Measurements from ENCODE around the gene RIF1. TPM values are rescaled to one million over a fixed set of nuclear protein-coding genes. Genes with fewer than 3 reads are reported as not detected.
"Not testable (repeated sequence)": the region's sequence is repeated elsewhere in the genome, so short reads cannot be mapped to it uniquely, and the experiment has no call there.

Gene RIF1
- total RNA-seq, 1 donor from 2014 or later: 51.1 TPM

GRCh38 chr2:151417650-151418049 lies 7.9 kb downstream of the RIF1 start:
- CTCF ChIA-PET: no interaction called here
- intact Hi-C loops (cut with micrococcal nuclease): no loop called here
- peaks cover 73% of the 10 kb centered on the region for H3K36me3 Mint-ChIP-seq (ENCODE audit: low read depth)

GRCh38 chr2:151421681-151422080 lies 12.0 kb downstream of the RIF1 start:
- H3K27me3 Mint-ChIP-seq; intact Hi-C loops (cut with micrococcal nuclease); H3K9me3 Mint-ChIP-seq; DNase-seq; H3K27ac Mint-ChIP-seq; H3K4me3 Mint-ChIP-seq; ATAC-seq (ENCODE audit: low read depth): not testable (repeated sequence)
- Mint-ChIP-seq H3K4me1 (peaks cover 14% of the 10 kb centered on the region), H3K36me3 (ENCODE audit: low read depth) (peaks cover 77% of the 10 kb centered on the region)
- ChIA-PET CTCF (interaction anchor here (1.4 kb wide), 1 partner anchor 15 kb away, joined by 6 read pairs; no protein-coding TSS in a partner anchor), POLR2A (interaction anchor here (0.7 to 1.6 kb wide), 2 partner anchors 60 to 161 kb away, joined by 4 read pairs; no protein-coding TSS in a partner anchor)

More at GRCh38 chr2:151417650-151418049, 7.9 kb downstream of the RIF1 start:
- no peak for ATAC-seq (ENCODE audit: low read depth)
- H3K9me3 Mint-ChIP-seq: no peaks in the 10 kb centered on the region
- TF ChIP-seq CTCF (IDR thresholded peaks at IDR 0.05): no peak
- DNase-seq: no peak
- no peak overlapping the region for H3K27ac Mint-ChIP-seq
- POLR2A ChIA-PET: no interaction called here
- no peak overlapping the region for H3K4me3 Mint-ChIP-seq
- H3K4me1 Mint-ChIP-seq: peaks cover 5% of the 10 kb centered on the region
- H3K27me3 Mint-ChIP-seq: no peaks in the 10 kb centered on the region

- intact Hi-C loops (cut with micrococcal nuclease): no loop called here
- ATAC-seq (ENCODE audit: low read depth) (no peak), DNase-seq (no peak)
- TF ChIP-seq CTCF (IDR thresholded peaks at IDR 0.05): no peak
- ChIA-PET CTCF (no interaction called here), POLR2A (no interaction called here)
- H3K27me3 Mint-ChIP-seq: no peaks in the 10 kb centered on the region
- no peak overlapping the region for H3K27ac Mint-ChIP-seq
- peaks cover 14% of the 10 kb centered on the region for H3K4me1 Mint-ChIP-seq
- peaks cover 71% of the 10 kb centered on the region for H3K36me3 Mint-ChIP-seq (ENCODE audit: low read depth)
- no peaks in the 10 kb centered on the region for H3K9me3 Mint-ChIP-seq
- no peak overlapping the region for H3K4me3 Mint-ChIP-seq
Observed at GRCh38 chr2:151422917-151423439, 13.3 kb downstream of the RIF1 start.

GRCh38 chr2:151423760-151424159 lies 14.1 kb downstream of the RIF1 start:
- DNase-seq (no peak), ATAC-seq (ENCODE audit: low read depth) (no peak)
- Mint-ChIP-seq H3K4me3 (no peak overlapping the region), H3K27ac (peak overlapping the region; percentile 19), H3K27me3 (no peaks in the 10 kb centered on the region), H3K4me1 (peaks cover 14% of the 10 kb centered on the region), H3K36me3 (ENCODE audit: low read depth) (peaks cover 72% of the 10 kb centered on the region), H3K9me3 (no peaks in the 10 kb centered on the region)
- ChIA-PET POLR2A (no interaction called here), CTCF (no interaction called here)
- intact Hi-C loops (cut with micrococcal nuclease): no loop called here
- TF ChIP-seq CTCF (IDR thresholded peaks at IDR 0.05): no peak

- POLR2A ChIA-PET: no interaction called here
Observed at GRCh38 chr2:151437630-151438029, 27.9 kb downstream of the RIF1 start.

More at GRCh38 chr2:151437630-151438029, 27.9 kb downstream of the RIF1 start:
- Mint-ChIP-seq H3K36me3 (ENCODE audit: low read depth) (peaks cover 69% of the 10 kb centered on the region), H3K4me3 (no peak overlapping the region), H3K4me1 (no peaks in the 10 kb centered on the region), H3K27ac (no peak overlapping the region), H3K9me3 (no peaks in the 10 kb centered on the region), H3K27me3 (no peaks in the 10 kb centered on the region)
- peak; percentile 46 for TF ChIP-seq CTCF (IDR thresholded peaks at IDR 0.05)
- DNase-seq: no peak
- CTCF ChIA-PET: interaction anchor here (0.9 to 1.5 kb wide), 4 partner anchors 10 to 588 kb away, joined by 4 to 5 read pairs (median 4); partner anchors contain the start of gene RBM43
- ATAC-seq (ENCODE audit: low read depth): peak; percentile 37
- intact Hi-C loops (cut with micrococcal nuclease): loop anchor here (2.0 to 10.0 kb wide), 2 partner anchors 243 to 1839 kb away; no protein-coding TSS in a partner anchor

Measured in activated B cell treated with CpG ODN at 0.5 μM for 24 hours (primary cell).